ENCODE results near the gene EHBP1L1.

Gene EHBP1L1

DNA sequence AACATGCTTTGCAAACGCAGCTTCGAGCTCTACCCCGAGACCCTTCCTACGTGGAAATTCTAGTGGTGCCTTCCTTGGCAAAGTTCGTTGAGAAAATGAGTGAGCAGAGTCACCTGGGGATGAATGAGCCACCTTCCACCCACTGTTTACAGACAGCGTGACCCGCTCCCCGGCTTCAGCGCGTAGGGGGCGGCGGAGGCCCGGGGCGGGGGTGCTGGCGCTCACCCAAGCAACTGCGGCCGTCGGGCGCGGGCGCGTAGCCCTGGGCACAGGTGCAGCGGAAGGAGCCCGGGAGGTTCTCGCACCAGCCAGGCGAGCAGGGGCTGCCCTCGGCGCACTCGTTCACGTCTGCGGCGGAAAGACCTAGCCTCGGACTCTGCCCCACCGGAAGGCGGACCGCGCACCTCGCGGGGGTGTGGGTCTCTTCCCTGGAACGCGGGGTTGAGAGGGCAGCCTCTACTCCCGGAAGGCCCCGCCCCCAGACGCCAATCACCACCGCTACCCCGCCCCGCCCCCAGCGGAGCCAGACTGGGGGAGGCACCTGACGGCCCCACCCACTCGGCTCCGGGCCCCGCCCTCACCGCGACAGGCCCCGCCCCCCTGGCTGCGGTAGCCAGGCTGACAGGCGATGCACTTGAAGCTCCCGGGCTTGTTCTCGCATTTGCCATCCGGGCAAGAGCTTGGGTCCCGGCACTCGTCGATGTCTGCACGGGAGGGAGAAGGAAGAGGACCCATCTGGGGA lies 29.5 kb upstream of the EHBP1L1 start:
- peak; percentile 99 for DNase-seq (ENCODE audit: low read depth in 2 of 2)

DNA sequence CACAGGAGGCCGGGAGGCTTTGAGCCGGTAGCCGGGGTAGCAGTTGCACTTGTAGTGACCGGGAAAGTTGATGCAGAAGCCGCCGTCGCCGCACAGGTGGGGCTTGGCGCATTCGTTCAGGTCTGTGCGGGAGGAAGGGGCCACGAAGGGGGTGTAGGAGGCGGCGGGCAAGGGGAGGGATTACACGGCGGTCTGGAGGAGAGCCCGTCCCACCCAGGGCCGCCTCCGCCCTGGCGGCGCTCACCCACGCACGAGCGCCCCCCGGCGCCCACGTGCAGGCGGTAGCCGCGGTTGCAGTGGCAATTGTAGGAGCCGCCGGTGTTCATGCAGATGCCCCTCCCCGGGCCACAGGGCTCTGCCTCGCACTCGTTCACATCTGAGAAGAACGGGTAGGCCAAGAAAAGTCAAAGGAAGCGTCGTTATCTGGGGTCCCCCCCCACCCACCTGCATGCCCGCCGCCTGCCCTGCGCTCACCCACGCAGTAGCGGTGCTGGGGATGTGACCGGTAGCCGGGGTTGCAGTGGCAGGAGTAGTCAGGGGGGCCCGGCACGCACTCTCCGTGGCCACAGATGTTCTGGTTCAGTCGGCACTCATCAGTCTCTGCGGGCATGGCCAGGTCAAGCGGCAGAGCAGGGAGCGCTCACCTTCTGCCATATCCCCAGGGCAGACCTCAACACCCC lies 28.3 kb upstream of the EHBP1L1 start:
- no peak for DNase-seq (ENCODE audit: low read depth in 2 of 2)

DNA sequence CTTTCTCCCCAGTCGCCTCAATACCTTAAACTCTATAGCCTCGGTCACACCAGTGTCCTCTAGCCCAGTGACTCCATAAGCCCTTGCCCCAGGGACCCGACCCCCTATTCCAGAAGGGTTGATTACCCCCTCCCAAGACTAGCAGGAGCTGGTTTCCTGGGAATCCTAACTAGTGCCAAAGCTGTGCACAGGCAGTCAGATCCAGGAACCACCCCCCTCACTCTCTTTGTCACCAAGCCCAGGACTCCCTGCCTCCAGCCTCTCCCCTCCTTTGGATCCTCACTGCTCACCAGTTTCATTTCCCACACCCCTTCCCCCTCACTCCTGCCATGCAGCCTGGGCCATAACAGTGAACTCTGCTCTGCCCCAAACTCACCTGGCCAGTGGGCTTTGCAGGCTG lies 27.5 kb upstream of the EHBP1L1 start:
- no peak for DNase-seq (ENCODE audit: low read depth in 2 of 2)

DNA sequence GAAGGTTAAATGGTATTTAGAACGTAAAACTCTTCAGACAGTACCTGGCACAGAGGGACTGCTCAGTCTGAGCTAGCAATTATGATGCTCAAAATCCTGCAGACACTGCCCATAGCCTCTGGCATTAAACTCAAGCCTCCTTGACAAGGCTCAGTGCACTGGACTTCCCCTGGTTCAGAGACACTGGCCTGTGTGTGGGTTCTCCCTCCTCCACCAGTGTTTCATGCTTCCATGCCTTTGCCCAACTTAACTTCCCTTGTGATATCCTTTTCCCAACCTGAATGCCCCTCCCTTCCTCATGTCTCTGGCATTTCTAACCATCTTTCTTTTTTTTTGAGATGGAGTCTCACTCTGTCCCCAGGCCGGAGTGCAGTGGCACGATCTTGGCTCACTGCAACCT lies 26.8 kb upstream of the EHBP1L1 start:
- DNase-seq (ENCODE audit: low read depth in 2 of 2): no peak

DNA sequence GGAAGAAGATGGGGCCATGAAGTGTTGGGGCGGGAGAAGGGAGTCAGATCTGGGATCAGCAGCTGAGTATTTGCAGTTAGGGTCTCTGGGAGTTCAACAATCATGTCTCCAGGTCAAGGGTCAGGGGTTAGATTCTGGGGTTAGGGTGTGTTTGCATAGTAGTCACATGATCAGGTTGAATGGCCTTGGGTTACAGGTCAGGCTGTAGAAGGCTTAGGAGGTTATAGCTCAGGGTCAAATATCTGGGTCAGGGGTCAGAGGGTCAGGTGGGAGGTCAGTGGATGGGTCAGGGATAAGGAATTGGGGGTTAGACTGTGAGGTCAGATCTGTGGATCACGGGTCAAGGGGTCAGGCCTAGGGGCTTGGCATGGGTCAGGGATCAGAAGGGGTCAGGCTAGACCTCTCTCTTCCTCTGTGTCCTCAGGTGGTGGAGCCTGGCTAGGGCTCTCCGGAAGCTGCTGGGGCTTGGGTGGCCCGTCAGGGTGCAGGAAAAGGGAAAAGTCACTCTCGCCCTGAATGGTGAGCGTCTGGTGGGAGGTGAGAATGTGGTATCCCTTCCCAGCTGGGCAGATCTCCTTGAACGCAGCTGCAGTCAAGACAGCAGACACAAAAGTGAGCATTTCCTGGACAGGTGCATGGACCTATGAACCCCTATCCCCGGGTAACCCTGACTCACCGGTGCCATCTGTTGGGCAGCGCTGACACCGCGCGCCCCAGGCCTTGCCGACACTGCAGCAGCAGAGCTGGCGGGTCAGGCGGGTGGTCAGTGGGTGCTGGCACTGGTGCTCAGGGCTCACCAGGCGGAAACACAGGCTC lies 24.1 kb upstream of the EHBP1L1 start:
- peak in 1 of 2 donors; percentile 54 for DNase-seq (ENCODE audit: low read depth in 2 of 2)

DNA sequence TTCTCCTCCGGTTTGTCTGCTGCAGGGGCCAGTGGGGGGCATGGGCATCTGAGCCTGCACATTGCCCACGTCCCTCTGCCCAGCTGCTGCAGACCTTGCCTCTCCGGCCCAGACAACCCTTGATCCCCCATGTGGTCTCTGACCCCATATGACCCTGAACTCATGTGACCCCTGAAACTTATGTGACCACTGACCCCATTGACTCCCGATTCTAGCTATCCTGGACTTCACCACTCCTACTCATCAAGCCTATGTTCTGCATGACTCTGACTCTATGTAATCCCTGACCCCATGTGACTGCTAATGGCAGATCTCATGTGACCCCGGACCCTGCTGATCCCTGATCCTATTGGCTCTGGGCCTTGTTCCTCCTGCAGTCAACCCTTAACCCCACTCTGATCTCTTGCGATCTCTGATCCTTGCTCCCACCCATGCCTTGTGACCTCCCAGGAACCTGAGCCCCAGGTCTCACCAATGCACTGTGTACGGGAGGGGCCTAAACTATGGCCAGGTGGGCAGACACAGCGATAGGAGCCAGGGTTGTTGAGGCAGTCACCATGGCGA lies 23.4 kb upstream of the EHBP1L1 start:
- DNase-seq (ENCODE audit: low read depth in 2 of 2): no peak

DNA sequence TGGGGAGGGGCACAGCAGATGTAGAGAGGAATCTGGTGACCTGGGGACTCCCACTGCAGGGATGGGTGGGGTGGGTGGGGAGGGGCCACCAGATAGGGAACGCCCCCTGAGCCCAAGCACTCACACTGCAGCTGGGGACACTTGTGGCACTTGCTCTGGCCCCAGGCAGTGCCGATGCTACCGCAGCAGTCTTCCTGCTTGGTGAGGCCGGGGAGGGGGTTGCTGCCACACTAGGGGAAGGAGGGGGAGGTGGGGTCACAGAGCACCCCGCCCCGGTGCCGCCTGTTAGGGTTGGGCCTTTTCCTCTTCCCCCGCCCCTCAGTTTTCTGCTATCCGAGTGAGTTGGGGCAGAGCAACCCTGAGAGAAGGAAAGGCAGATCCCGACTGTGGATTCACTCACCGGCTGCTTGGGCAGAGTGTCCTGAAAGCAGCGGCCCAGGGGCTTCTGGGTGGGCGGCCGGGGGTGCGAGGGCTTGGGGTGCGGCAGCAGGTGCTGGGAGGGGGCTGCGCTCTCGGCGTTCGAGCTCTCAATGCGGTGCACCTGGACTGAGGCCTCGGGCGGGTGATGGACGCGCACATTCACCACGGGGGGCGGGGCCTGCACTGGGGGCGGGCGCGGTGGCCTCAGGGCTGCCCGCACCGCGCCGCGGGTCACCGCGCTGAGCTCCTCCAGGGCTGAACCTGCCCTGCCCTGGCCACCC lies 22.4 kb upstream of the EHBP1L1 start:
- DNase-seq (ENCODE audit: low read depth in 2 of 2): peak in 1 of 2 donors; percentile 52

DNA sequence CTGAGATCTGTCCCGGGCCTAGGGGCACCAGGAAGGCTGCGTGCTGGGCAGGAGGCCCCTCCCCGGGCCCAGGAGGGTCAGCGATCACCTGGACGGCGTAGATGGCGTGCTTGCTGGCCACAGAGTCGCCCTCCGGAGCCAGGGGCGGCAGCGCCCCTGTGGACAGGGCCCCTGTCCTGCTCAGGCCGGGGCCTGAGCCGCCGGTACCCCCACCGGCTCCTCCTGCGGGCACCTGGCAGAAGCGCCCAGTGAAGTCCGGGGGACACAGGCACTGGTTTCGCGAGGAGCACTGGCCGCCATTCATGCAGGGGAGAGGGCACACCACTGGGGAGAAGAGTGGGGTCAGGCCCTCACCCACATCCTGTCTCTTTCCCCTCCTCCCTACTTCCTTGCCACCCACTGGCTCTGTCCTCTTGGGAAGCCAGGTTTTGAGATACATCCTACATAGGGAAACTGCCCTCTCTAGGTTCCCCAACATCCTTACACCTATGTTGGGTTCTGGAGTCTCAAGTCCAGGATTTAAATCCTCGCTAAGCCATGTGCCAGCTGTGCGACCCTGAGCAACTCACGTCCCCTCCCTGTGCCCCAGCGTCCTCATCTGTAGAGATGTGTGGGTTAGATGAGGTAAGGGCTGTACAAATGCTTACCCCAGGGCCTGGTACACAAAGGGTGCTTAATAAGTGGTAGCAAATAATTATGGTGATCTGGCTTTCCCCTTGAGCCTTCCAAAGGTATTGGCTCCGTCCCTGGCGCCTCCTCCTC lies 21.6 kb upstream of the EHBP1L1 start:
- no peak for DNase-seq (ENCODE audit: low read depth in 2 of 2)

DNA sequence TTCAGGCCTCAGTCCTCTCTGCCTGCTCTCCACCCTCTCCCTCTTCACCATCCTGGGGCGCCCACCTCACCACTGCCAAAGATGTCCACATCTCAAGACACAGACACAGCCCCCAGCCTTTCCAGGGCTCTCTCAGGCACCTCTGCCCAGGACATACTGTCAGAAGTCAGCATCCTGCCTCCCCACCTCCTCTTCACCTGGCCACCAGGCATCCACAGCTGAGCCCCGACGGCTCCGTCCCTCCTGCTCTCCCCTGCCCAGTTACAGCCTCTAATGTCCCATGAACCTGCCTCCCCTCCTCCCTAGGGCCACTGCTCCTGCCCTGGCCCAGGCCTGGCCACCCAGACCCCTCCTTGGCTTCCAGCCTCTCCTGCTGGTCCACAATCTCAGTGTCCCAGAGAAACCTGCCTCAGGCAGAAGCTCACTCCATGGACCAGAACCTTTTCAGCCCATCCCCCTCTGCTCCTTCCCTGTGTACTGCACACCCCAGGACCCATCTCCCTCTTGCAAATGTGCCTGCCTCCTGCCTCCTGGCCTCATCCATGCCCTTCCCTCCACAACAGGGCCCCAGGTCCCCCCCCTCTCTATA lies 20.9 kb upstream of the EHBP1L1 start:
- no peak for DNase-seq (ENCODE audit: low read depth in 2 of 2)

DNA sequence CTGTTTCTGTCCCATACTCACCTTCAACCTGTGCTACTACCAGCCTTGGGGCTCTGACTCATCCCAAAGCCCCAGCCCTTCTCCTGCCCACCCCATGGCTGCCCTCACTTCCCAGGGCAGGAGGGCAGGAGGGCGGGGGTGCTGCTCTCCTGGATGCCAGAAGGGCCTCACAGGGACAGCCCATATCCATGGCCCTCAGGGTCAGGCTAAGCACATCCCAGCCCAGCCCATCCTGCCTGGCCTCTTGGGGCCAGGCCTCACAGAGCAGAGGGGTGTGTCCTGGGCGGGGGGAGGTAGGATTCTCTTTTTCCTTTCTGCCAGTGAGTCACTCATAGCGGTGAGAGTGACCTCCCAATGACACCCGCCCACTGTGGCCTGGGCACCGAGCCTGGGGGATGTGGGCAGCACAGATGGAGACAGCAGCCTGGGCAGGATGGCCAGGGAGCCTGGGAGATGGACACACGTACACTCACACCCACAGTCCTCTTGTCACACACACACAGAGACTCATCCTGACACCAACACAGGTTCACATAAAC lies 20.1 kb upstream of the EHBP1L1 start:
- DNase-seq (ENCODE audit: low read depth in 2 of 2): no peak

DNA sequence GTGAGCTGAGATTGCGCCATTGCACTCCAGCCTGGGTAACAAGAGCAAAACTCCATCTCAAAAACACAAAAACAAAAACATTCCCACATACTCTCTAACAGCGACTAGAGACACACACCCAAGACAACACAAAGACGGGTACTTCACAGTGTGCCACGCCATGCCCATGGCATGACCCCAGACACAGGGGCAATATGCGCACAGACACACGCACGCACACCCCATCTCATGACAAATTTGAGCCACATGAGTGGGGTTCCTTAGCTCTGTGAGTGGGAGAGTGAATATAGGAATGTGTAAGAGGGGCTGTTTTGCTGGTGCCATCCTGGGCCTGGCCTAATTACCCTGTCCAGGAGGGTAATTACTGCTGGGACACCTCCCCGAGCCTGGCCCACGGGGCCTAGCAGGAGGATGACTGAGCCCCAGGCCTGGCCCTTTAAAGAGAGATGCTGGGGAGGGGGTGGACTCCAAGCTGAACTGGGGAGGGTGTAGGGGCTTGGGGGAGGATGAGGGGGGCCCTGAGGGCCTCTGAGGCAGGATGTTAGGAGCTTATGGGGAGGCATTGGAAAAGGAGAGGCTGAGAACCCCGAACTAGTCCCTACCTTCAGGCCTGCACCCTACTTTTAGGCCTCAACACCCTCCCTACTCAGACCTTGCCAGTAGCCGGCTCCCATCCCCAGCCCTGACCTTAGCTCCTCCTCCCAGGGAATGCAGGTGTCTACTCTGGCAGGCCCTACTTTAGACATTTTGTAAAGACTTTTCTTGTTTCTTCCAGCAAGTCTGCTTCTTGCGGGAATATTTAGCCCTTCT lies 19.2 kb upstream of the EHBP1L1 start:
- DNase-seq (ENCODE audit: low read depth in 2 of 2): no peak

DNA sequence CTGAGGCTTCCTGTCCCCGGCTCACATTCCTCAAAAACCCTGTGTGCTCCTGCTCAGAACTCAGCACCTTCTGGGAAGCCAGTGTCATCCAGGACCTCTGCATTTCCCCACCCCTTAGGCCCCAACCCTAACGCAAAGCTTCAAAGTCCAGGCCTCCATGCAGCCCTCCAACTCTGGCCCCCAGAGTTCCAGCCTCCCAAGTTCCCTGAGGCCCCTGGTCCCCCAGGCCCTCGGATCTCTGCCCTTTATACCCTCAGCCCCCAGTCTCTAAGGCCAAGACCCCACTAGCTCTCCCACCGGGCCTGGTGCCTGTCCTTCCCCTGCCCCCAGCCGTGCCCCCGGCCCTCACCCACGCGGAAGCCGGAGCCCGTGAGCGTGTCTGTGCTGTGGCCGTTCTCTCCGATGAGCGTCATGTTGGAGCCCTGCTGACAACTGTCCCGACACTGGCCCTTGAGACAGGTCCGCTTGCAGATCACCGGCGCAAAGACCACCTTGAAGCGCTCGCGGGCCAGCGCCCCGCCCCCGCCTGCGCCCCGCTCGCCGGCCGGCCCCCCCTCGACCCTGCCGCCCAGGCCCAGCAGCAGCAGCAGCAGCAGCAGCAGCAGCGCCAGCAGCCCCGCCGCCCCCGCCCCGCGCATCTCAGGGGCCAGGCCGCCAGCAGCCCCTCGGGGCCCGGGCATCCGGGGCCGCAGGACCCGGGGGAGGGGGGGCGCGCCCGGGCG lies 18.4 kb upstream of the EHBP1L1 start:
- no peak for DNase-seq (ENCODE audit: low read depth in 2 of 2)

DNA sequence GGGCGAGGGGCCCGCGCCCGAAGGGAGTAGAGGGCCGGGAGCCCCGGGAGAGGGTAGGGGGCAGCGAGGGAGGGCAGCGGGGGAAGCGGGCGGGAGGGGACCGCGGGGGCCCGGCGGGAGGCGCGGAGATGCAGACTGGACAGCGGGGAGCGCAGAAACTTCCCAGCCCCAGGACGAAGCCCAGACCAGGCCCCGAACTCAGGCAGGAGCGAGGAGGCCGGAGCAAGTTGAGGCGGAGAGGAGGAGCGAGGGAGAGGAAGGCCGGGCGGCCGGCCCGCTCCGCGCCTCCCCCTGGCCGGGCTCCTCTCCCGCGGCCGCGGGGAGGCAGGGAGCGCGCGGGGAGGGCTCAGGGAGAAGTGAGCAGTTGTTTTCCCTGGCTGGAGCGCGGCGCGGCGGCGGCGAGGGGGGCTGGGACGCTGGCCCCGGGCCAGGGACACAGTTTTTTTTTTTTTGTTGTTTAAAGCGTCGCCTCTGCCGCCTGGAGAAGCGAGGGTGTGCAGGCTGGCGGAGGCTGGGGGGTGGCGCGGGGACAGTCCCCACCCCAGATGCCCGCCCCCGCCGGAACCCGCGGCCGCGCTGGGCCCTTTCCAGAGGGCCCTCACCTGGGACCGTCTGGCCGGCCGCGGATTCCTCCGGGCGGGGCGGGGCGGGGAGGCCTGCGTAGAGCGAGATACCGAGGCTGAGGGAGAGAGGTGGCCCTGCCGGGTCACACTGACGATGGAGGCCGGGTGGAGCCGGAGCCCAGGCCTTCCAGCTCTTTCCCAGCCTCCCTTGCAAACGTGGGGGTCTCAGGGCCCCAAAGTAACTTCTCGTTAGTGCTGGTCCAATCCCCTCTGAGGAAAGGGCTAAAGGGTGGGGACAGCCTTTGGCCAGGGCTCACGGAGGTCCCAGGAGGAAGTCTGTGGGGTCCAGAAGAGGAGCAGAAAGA lies 17.6 kb upstream of the EHBP1L1 start, which contains the start of gene LTBP3:
Gene LTBP3 (minus strand): TSS at position 358 of the 928 bp plus-strand sequence. CDS start 400 bp downstream, outside the sequence.
- DNase-seq (ENCODE audit: low read depth in 2 of 2): no peak

DNA sequence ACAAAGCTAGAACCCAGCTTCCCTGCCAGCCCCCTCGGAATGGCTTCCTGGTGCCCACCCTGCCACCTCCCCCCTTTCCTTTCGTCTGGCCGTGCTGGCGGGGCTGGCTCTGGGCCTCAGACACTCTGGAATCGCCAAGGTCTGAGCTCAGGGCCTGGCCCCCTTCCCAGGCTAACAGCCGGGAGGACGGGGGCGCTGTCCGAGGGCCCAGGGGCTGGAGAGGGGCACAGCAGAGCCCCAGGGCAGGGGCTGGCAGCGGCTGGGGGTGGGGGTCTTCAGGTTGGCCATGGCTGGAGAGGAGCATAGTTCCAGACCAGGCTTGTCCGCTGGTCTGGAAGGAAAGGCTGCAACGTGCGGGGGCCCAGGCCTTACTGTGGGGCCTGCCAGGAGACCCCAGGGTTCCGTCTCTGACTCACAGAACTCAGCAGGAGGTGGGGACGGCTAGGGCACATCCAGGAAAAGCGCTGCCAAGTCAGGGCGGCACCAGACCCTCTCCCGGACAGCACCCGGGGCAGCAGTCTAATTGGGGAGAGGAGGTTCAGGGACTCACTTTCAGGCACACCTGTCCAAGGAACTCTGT lies 16.8 kb upstream of the EHBP1L1 start:
- no peak for DNase-seq (ENCODE audit: low read depth in 2 of 2)

DNA sequence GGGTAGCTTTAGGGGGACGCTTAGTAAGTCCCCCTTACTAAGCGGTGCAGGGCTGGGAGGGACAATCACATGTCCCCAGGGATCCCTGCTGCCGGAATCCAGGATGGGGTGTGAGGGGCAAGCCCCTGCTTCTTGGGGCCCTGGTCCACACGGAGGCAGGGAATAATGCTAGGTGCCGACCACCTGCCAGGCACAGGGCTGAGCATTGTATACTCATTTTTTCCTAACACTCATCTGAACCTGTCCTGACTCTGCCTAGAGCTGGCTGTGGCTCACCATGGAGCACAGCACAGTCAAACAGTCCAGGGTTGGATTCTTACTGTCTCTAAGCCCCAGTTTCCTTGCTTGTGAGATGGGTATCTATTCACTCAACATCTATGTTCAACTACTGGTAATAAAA lies 16.3 kb upstream of the EHBP1L1 start:
- no peak for DNase-seq (ENCODE audit: low read depth in 2 of 2)

DNA sequence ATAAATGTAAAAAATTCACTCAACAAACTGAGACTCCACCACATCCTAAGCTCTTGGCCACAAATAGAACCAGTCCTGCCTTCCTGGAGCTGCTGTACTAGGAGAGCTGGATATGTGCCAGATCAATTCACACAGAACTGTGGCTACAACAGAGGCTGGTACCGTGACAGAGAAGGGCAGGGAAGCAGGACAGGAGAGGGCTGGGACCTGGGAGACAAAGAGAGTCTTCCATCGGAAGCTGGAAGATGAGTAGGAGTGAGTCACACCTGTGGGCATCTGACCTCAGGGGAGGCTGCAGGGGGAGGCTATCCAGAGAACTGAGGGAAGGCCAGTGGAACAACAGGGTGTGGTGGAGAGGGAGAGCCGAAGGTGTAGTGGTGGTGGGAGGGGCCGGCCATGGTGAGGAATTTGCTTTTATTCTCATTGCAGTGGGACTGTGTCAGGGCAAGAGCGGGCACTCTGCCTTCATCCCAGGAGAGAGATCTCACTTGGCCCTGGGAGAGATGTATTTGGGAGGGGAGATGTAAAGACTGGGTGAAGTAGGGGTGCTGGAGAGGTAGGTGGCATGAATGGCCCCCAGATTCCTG lies 15.8 kb upstream of the EHBP1L1 start:
- DNase-seq (ENCODE audit: low read depth in 2 of 2): no peak
